SW 1271 (cell line): ENCODE measurements around the gene CR1.
"Not testable (repeated sequence)": the region's sequence is repeated elsewhere in the genome, so short reads cannot be mapped to it uniquely, and the experiment has no call there.

Source experiments
- DNase-seq, 2 experiments: peaks; one replicate each; lab custom pipeline; 2025; lab: John Stamatoyannopoulos, UW

The CR1 gene

DNA sequence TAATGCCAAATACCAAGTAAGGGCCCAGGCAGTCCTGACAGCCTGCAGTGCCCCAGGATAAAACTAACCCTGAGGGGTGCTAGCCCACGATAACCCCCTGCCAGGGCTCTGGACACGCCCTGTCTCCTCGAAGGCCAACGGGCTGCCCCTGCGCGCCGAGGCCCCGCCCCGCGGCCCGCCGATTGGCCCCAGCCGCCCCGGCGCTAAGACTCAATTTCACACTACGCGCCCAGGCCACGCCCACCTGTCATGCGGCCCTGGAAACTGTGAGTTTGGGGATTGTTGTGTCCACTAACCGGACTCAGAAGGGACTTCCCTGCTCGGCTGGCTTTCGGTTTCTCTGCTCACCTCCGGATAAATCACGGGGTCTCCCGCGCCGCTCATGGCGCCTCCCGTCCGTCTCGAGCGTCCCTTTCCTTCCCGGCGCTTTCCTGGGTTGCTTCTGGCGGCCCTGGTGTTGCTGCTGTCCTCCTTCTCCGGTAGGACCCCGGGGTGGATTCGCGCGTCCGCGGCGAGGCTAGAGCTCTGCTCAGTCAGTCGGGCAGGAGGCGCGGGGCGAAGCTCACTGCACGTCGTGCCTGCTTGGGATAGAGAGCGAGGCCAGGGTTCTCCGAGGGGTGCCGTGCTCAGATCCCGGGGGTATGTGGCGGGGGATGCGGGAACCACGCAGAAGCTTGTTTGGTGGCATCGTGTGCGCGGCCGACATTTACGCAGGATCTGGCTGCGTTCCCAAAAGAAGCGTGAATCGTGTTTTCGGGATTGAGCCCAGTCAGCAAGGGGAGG, 149.1 kb downstream of the CR1 start, which contains the start of gene CR1L:
Gene CR1L, plus strand, starts transcription at position 282 of the 783 bp plus-strand sequence. Its CDS starts 101 bp downstream, at position 383.
- peak; percentile 48 to 51 for DNase-seq

DNA sequence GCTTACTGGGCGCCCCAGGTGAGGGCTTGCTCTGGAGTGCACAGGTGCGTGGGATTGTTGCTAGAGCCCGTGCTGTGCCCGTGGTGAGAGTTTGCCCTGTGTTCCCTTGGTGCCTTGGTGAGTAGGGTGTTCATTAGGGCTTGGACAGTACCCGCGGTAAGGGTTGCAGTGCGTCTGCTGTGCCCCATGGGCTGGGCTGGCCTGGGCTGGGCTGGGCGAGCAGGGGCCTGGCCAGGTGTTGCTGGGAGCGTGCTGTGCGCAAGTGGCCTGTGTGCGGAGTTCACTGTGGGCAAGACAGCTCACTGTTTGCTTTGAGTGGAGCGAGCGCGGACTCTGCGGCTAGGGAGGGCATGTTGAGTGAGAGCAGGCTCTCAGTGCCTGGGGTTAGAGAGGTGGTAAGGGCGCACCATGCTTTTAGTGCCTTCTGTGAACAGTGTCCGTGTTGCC, 149.7 kb downstream of the CR1 start:
- no peak for DNase-seq

DNA sequence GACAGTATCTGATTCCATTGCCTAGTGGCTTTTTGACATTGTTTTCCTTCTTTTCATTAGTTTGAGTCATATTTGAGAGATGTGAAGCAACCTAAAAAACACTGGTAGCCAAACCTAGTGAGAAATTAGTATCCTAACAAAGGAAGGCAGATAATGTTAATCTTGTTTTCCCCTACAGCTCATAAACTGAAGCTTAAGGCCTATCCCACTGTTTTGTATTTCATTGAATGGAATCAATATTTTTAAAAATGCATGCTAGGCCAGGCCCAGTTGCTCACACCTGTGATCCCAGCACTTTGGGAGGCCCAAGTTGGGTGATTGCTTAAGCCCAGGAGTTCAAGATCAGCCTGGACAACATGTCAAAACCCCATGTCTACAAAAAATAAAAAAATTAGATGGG, 150.2 kb downstream of the CR1 start:
- no peak for DNase-seq

DNA sequence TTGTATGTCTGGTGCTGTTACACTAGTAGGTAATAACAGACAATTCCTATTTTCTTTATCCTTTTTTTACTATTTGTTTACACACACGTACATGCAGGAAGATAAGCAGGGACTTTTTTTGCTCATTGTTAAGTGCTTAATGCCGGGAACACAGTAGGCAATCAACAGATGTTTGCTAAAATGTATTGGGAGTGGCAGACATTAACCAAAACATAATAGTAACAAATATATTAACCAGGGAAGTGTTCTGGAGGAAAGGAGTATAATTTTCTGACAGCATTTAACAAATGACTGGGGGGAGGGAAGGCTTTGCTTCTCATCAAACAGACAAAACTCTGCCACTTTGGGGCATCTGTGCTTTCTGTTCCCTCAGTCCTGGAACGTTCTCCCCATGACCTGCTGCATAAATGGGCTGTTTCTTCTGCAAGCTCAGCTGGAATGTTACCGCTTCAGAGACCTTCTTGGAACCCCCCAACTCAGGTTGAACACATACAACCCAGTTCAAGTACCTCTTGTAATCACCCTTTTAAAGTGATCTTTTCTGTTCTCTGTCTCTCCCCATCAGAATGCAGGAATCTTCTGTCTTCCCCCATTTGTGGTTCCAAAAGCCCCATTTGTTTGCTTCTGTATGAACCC, 151.1 kb downstream of the CR1 start:
- no peak for DNase-seq

DNA sequence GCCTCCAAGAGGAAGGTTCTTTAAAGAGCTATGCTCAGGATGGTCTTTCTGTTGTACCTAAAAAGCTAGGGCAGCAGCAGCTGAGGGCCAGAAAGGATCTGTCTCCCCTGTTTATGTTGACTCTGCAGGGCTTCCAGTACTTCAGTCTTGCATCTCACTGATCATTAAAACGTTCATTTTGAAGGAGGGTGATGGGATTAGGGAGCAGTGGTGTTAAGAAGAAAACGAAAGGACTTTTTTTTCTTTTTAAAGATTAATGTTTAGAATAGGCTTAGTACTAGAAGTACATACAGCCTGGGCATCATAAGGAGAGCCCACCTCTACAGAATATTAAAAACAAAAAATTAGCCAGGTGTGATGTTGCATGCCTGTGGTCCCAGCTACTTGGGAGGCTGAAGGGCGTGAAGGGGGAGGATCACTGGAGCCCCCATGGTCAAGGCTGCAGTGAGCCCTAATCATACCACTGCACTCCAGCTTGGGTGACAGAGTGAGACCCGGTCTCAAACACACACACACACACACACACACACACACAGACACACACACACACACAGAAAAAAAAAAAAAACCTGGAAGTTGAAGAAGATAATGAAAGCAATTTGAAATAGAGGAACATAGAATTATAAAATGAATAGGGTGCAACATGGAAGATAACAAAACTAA, 151.8 kb downstream of the CR1 start:
- DNase-seq, result no peak

DNA sequence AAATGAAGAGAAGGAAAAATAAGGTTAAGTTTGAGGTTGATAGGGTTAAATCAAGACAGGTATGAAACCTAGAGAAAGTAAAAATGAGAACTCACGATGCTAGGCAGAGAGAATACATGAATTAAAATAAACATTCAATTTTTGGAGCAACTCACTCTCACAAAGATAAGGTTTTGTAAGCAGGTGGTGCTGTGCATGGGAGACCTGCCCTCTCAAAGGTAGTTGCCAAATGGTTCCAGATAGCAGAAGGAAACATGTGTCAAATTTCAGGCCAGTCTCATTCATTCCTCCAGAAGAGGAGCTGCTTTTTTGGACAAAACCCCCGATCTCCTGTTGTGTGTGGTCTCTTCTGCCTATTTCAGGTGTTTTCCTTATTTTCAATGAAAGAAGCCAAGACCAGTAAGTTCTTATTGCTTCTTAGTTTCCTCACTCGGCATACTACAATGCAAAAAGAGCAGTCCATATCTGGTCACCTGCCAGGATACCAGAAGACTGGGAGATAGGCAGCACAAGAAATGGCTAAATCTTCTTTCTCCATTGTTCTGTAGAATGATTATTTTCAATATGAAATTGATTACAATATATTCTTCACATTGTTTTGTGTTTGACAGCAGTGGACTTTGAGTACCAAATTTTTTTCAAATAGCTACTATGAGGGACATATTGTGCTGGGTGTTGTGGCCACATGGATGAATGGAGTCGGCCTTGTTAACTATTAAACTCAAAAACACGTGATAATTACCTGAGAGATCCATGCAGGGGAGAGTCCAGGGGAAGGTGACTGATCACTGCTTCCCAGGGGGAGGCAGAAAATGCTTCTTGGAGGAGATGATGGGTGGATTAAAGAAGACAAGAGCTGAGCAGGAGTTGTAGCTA, 152.6 kb downstream of the CR1 start:
- no peak for DNase-seq

- DNase-seq, result no peak
Measured at GRCh38 chr1:207649210-207649753, 153.3 kb downstream of the CR1 start.

DNA sequence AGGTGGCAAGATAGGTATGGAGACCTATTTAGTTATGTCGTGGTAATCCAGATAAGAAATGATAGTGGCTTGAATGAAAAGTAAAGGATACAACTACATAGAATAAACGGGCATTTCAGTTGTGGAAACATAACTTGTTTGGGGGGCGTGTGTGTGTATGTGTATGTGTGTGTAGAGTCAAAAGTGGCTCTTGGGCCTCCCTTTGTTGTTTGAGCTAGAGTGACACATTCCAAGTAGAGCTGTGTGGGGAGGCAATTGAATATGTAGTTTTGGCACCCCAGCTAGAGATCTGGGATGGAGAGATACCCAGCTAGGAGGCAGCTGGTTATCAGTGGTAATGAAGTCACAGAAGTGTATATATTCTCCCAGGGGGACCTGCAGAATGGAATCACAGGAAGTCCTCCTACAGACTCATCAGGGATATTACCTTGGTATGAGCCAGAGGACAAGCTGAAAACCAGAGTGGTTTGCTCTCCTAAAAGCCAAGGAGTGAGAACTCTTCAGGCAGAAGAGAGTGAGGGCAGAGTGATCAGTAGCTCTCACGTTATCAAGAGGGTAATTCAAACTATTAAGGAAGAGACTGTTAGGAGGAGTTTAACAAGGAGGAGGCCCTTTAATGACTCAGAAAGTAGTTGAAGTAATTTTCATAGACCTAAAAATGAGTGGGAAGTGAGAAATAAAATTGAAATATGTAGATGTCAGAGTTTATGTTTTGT, 154.1 kb downstream of the CR1 start:
- no peak for DNase-seq

DNA sequence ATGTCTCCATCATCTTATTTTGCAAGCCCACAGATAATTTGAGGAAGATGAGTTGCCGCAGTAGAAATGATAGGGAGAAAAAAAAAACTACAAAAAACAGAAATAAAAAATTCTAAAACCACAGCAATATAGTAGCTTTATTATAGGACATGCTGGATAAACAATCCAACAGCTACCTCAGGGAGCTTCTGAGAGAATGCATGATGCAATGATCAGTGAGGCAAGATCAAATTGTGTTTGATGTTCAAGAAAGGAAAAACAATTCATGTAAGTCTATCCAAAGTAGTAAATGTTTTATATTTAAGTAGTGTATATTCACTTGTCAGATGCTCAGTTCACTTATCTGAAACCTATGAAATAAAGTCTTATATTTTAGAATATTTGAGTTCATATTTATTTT, 155.6 kb downstream of the CR1 start:
- DNase-seq, result no peak

GRCh38 chr1:207654320-207654719, 158.4 kb downstream of the CR1 start:
- DNase-seq, result no peak

DNA sequence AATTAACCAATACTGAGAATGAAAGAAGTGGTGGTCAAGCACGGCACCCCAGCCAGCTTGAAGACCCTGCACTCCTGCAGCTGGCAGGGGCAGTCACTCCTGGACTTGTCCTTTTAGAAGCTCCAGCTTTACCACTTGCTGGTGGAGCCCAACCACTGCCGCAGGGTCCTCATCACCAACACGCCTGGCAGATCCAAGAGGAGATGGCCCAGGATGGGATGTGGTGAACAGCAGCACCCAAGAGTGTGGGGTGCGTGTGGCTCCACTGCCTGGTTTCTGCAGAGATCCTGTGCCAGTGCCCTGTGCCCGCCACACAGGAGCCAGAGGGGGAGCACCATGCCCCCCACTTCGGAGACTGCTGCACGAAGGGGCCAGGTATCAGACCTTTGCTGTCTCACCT, 162.5 kb downstream of the CR1 start:
- no peak for DNase-seq

DNA sequence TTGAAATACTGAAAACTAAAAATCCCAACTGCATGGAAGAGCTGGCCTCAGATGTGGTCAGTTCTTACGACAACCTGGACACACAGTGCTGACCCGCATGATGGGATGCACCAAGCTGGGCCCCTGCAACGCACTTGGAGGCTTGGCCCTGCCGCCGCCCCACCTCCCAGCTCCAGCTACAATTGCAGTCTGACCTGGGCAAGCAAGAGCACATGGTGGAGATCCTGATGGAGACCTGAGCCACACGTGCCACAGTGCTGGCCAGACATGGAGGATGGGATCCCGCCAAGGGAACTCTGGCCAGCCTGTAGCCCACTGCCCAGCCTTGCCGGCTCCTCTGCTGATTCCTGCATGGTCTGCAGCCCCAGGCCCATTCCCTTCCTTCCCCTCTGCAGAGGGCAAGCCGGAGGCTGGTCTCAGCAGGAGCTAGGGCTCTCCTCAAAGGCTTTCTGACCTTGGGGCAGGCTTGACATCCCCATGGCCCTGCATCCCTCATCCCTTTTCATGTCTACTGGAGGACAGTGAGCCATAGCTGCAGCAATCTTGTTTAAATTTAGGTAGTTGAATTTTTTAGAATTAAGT, 163.0 kb downstream of the CR1 start:
- DNase-seq, result no peak

GRCh38 chr1:207659545-207660153, 163.7 kb downstream of the CR1 start:
- DNase-seq, result no peak

GRCh38 chr1:207661420-207661819, 165.5 kb downstream of the CR1 start:
- DNase-seq, result not testable (repeated sequence)

DNA sequence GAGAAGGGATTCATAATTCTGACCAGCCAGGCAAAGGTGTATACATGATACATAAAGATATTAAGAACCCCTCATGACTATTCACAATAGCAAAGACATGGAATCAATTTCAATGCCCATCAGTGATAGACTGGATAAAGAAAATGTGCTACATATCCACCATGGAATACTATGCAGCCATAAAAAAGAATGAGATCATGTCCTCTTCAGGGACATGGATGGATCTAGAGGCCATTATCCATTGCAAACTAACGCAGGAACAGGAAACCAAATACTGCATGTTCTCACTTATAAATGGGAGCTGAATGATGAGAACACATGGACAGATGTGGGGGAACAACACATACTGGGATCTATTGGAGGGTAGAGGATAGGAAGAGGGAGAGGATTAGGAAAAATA, 170.4 kb downstream of the CR1 start:
- DNase-seq, result no peak

GRCh38 chr1:207669528-207670009, 173.6 kb downstream of the CR1 start:
- DNase-seq, result no peak

DNA sequence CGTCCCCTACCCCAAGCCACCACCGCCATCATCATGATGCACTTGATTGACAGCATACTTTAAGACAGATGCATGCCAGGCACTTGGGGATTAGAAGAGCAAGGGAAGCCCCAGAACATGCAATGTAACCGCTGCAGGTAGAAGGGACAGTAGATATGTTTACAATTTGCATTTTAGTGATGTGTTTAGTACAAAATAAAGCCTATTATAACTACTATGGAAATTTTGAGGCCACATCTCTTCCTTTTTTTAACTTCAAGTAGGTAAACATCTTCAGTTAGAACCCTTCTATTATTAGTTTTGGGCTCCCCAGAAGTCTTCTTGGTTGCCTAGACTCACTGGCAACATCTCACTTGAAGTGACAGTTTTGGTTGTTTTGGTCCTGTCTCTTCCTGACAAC, 174.2 kb downstream of the CR1 start:
- no peak for DNase-seq

DNA sequence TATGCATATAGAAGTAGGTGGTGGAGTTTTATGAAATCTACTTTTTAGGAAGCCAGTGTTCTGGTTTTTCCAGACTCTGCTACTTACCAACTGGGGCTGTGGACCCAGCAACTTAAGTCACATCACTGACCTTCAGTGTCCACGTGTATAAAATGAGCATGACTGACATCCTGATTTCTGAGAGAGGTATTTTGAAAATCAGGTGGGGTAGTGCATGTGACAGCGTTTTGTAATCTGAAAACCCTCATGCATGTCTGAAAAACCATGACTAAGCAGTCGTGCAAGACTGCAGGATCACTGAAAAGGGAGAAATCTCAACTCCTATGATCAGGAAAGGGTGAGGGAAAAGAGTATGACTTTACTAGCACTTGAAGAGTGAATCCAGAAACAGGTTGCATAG, 175.0 kb downstream of the CR1 start:
- DNase-seq, result no peak

DNA sequence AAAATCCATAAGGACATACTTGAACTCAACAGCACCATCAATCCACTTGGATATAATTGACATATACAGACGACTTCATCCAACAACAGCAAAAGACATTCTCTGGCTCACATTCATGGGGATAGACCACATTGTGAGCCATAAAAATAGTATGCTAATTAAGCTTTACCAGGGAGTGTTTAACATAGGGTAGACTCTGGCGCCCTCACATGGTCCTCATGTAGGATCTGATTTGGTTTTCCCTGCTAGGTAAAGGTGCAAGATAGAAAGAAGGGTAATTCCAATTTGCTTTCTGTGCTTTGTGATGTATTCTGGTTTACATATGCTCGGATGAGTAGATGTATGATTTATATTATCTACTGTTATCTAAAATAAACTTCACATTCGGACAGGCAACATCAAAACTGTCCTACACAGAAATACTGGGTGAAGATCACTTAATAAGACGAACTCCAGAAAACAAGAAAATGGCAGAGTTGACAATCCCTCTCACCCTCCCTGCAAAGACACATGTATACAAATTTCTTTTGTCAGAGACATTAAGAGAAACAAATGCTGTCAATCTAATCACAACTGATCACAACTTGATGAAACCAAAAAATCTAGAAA, 176.7 kb downstream of the CR1 start:
- peak in 1 of 2 experiments; percentile 16 for DNase-seq

DNA sequence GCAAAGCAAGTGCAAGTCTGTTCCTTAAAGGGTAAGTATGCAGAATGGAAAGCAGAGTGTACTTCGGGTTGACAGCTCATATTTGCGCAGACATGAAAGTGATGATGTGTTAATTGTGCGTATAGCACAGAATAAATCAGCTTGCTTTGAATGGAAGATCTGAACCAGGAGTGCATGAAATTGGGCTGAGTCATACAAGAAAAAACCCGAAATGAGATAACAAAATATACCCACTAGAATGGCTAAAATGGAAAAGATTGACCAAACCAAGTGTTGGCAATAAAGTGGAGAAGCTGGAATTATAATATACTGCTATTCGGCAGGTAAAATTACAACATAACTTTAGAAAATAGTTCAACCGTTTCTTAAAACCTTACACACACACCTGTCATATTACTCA, 177.4 kb downstream of the CR1 start:
- DNase-seq, result no peak
